ENCODE results near the gene CFDP1. TPM values are rescaled to one million over a fixed set of nuclear protein-coding genes. Genes with fewer than 3 reads are reported as not detected.

Gene CFDP1
- polyA plus RNA-seq, 1 donor = 167 TPM

GRCh38 chr16:75376475-75377161 is 56.7 kb downstream of the CFDP1 start:
- no peak for DNase-seq

GRCh38 chr16:75374388-75374787 is 58.9 kb downstream of the CFDP1 start:
- DNase-seq = no peak

- DNase-seq = no peak
Observed at GRCh38 chr16:75372236-75372856, 61.0 kb downstream of the CFDP1 start.

GRCh38 chr16:75371171-75371570 is 62.1 kb downstream of the CFDP1 start:
- DNase-seq = no peak

- no peak for DNase-seq
Observed at GRCh38 chr16:75364286-75364791, 69.0 kb downstream of the CFDP1 start.

GRCh38 chr16:75362846-75363245 is 70.5 kb downstream of the CFDP1 start:
- no peak for DNase-seq

GRCh38 chr16:75361936-75362335 is 71.4 kb downstream of the CFDP1 start:
- DNase-seq = no peak

GRCh38 chr16:75354170-75354569 is 79.1 kb downstream of the CFDP1 start:
- DNase-seq = no peak

- no peak for DNase-seq
Observed at GRCh38 chr16:75351183-75351582, 82.1 kb downstream of the CFDP1 start.

GRCh38 chr16:75345711-75346110 is 87.6 kb downstream of the CFDP1 start:
- DNase-seq = no peak

- peak; percentile 20 for DNase-seq
Observed at GRCh38 chr16:75343941-75344340, 89.4 kb downstream of the CFDP1 start.

GRCh38 chr16:75343286-75343685 is 90.0 kb downstream of the CFDP1 start:
- DNase-seq = no peak

GRCh38 chr16:75342308-75342811 is 90.9 kb downstream of the CFDP1 start:
- no peak for DNase-seq

GRCh38 chr16:75341564-75342307 is 91.6 kb downstream of the CFDP1 start:
- DNase-seq = no peak

- DNase-seq = peak; percentile 34
Observed at GRCh38 chr16:75340741-75341491, 92.4 kb downstream of the CFDP1 start.

GRCh38 chr16:75337430-75337829 is 95.9 kb downstream of the CFDP1 start:
- DNase-seq = no peak

GRCh38 chr16:75336521-75336920 is 96.8 kb downstream of the CFDP1 start:
- DNase-seq = no peak

GRCh38 chr16:75333721-75334163 is 99.6 kb downstream of the CFDP1 start:
- DNase-seq = no peak

GRCh38 chr16:75329943-75330342 is 103.4 kb downstream of the CFDP1 start:
- DNase-seq = no peak

- no peak for DNase-seq
Observed at GRCh38 chr16:75326333-75326732, 107.0 kb downstream of the CFDP1 start.

GRCh38 chr16:75323933-75324332 is 109.4 kb downstream of the CFDP1 start:
- no peak for DNase-seq

- no peak for DNase-seq
Observed at GRCh38 chr16:75323198-75323597, 110.1 kb downstream of the CFDP1 start.
